Stimulated activated naive CD8-positive, alpha-beta T cell treated with anti-CD3 and anti-CD28 coated beads, Interleukin-15, Interleukin-2, amounts not matched to agents 100 ng/mL and 50 ng/mL, for 24 hours (primary cell): Measurements from ENCODE around the gene SCUBE3.

Experiments
- H3K27ac Mint-ChIP-seq: one replicate; pipeline ENCODE4 v1.8.0; 2021; ENCODE audit warnings: mild to moderate bottlenecking, mixed read lengths
- H3K27me3 Mint-ChIP-seq: one replicate; pipeline ENCODE4 v1.8.0; 2021; ENCODE audit warnings: mixed read lengths
- H3K36me3 Mint-ChIP-seq: one replicate; pipeline ENCODE4 v1.8.0; 2021; ENCODE audit warnings: low read depth, mixed read lengths
- H3K4me1 Mint-ChIP-seq: one replicate; pipeline ENCODE4 v1.8.0; 2021; ENCODE audit warnings: low read depth, mixed read lengths
- H3K4me3 Mint-ChIP-seq: one replicate; pipeline ENCODE4 v1.8.0; 2021; ENCODE audit warnings: mild to moderate bottlenecking, mixed read lengths
- H3K9me3 Mint-ChIP-seq: one replicate; pipeline ENCODE4 v1.8.0; 2021; ENCODE audit warnings: mixed read lengths

Gene SCUBE3

GRCh38 chr6:35177157-35177556 lies 36.6 kb upstream of the SCUBE3 start:
- Mint-ChIP-seq H3K4me3 (no peak overlapping the region), H3K9me3 (no peaks in the 10 kb centered on the region), H3K36me3 (no peaks in the 10 kb centered on the region), H3K27me3 (peaks cover 15% of the 10 kb centered on the region), H3K27ac (no peak overlapping the region), H3K4me1 (no peaks in the 10 kb centered on the region)

- Mint-ChIP-seq H3K4me3 (no peak overlapping the region), H3K9me3 (no peaks in the 10 kb centered on the region), H3K4me1 (no peaks in the 10 kb centered on the region), H3K27ac (no peak overlapping the region), H3K27me3 (peaks cover 15% of the 10 kb centered on the region), H3K36me3 (no peaks in the 10 kb centered on the region)
Measured at GRCh38 chr6:35177596-35177995, 36.2 kb upstream of the SCUBE3 start.

GRCh38 chr6:35178012-35178411 lies 35.7 kb upstream of the SCUBE3 start:
- Mint-ChIP-seq H3K27me3 (peaks cover 17% of the 10 kb centered on the region), H3K4me3 (no peak overlapping the region), H3K4me1 (no peaks in the 10 kb centered on the region), H3K36me3 (no peaks in the 10 kb centered on the region), H3K9me3 (no peaks in the 10 kb centered on the region), H3K27ac (no peak overlapping the region)

GRCh38 chr6:35178932-35179832 lies 34.6 kb upstream of the SCUBE3 start:
- no peaks in the 10 kb centered on the region for H3K36me3 Mint-ChIP-seq

GRCh38 chr6:35179901-35180535 lies 33.7 kb upstream of the SCUBE3 start:
- Mint-ChIP-seq H3K4me1 (no peaks in the 10 kb centered on the region), H3K27ac (no peak overlapping the region), H3K4me3 (no peak overlapping the region), H3K36me3 (no peaks in the 10 kb centered on the region), H3K9me3 (no peaks in the 10 kb centered on the region), H3K27me3 (peaks cover 32% of the 10 kb centered on the region)

More at GRCh38 chr6:35178932-35179832, 34.6 kb upstream of the SCUBE3 start:
- Mint-ChIP-seq H3K4me3 (no peak overlapping the region), H3K9me3 (no peaks in the 10 kb centered on the region), H3K27me3 (peaks cover 23% of the 10 kb centered on the region), H3K27ac (no peak overlapping the region), H3K4me1 (no peaks in the 10 kb centered on the region)

- Mint-ChIP-seq H3K36me3 (no peaks in the 10 kb centered on the region), H3K27me3 (peaks cover 34% of the 10 kb centered on the region), H3K4me1 (no peaks in the 10 kb centered on the region), H3K9me3 (no peaks in the 10 kb centered on the region), H3K4me3 (no peak overlapping the region), H3K27ac (no peak overlapping the region)
Measured at GRCh38 chr6:35181308-35181932, 32.3 kb upstream of the SCUBE3 start.

- no peaks in the 10 kb centered on the region for H3K9me3 Mint-ChIP-seq
- no peak overlapping the region for H3K4me3 Mint-ChIP-seq
- peaks cover 34% of the 10 kb centered on the region for H3K27me3 Mint-ChIP-seq
- no peaks in the 10 kb centered on the region for H3K36me3 Mint-ChIP-seq
- H3K27ac Mint-ChIP-seq = no peak overlapping the region
- H3K4me1 Mint-ChIP-seq = no peaks in the 10 kb centered on the region
Measured at GRCh38 chr6:35181933-35182612, 31.7 kb upstream of the SCUBE3 start.

GRCh38 chr6:35183281-35183680 lies 30.5 kb upstream of the SCUBE3 start:
- no peak overlapping the region for H3K27ac Mint-ChIP-seq
- H3K27me3 Mint-ChIP-seq = peaks cover 31% of the 10 kb centered on the region
- H3K9me3 Mint-ChIP-seq = no peaks in the 10 kb centered on the region
- no peaks in the 10 kb centered on the region for H3K4me1 Mint-ChIP-seq
- H3K4me3 Mint-ChIP-seq = no peak overlapping the region
- no peaks in the 10 kb centered on the region for H3K36me3 Mint-ChIP-seq

GRCh38 chr6:35183935-35184334 lies 29.8 kb upstream of the SCUBE3 start:
- no peaks in the 10 kb centered on the region for H3K4me1 Mint-ChIP-seq
- no peak overlapping the region for H3K27ac Mint-ChIP-seq
- H3K4me3 Mint-ChIP-seq = no peak overlapping the region
- no peaks in the 10 kb centered on the region for H3K36me3 Mint-ChIP-seq
- H3K27me3 Mint-ChIP-seq = peaks cover 32% of the 10 kb centered on the region
- no peaks in the 10 kb centered on the region for H3K9me3 Mint-ChIP-seq

- Mint-ChIP-seq H3K36me3 (no peaks in the 10 kb centered on the region), H3K27ac (no peak overlapping the region), H3K27me3 (peaks cover 35% of the 10 kb centered on the region), H3K4me1 (no peaks in the 10 kb centered on the region), H3K4me3 (no peak overlapping the region), H3K9me3 (no peaks in the 10 kb centered on the region)
Measured at GRCh38 chr6:35184580-35185301, 29.0 kb upstream of the SCUBE3 start.

GRCh38 chr6:35185302-35185681 lies 28.5 kb upstream of the SCUBE3 start:
- H3K4me3 Mint-ChIP-seq = no peak overlapping the region
- no peaks in the 10 kb centered on the region for H3K9me3 Mint-ChIP-seq
- H3K27me3 Mint-ChIP-seq = peaks cover 35% of the 10 kb centered on the region
- no peak overlapping the region for H3K27ac Mint-ChIP-seq
- H3K36me3 Mint-ChIP-seq = no peaks in the 10 kb centered on the region
- H3K4me1 Mint-ChIP-seq = no peaks in the 10 kb centered on the region

- Mint-ChIP-seq H3K27me3 (peaks cover 35% of the 10 kb centered on the region), H3K4me3 (no peak overlapping the region), H3K9me3 (no peaks in the 10 kb centered on the region), H3K36me3 (no peaks in the 10 kb centered on the region), H3K27ac (no peak overlapping the region), H3K4me1 (no peaks in the 10 kb centered on the region)
Measured at GRCh38 chr6:35185971-35186370, 27.8 kb upstream of the SCUBE3 start.

- Mint-ChIP-seq H3K4me3 (no peak overlapping the region), H3K36me3 (no peaks in the 10 kb centered on the region), H3K4me1 (peaks cover 6% of the 10 kb centered on the region), H3K9me3 (no peaks in the 10 kb centered on the region), H3K27me3 (peaks cover 35% of the 10 kb centered on the region), H3K27ac (no peak overlapping the region)
Measured at GRCh38 chr6:35186571-35186970, 27.2 kb upstream of the SCUBE3 start.

- peaks cover 13% of the 10 kb centered on the region for H3K4me1 Mint-ChIP-seq
- H3K4me3 Mint-ChIP-seq = no peak overlapping the region
- peaks cover 22% of the 10 kb centered on the region for H3K27me3 Mint-ChIP-seq
- H3K36me3 Mint-ChIP-seq = no peaks in the 10 kb centered on the region
- H3K9me3 Mint-ChIP-seq = no peaks in the 10 kb centered on the region
- H3K27ac Mint-ChIP-seq = no peak overlapping the region
Measured at GRCh38 chr6:35188886-35189285, 24.9 kb upstream of the SCUBE3 start.
